Skeletal muscle tissue (tissue), 4 donors: ENCODE measurements around the gene CRACR2A. TPM values are rescaled to one million over a fixed set of nuclear protein-coding genes. Genes with fewer than 3 reads are reported as not detected.

Source experiments
- H3K27ac ChIP-seq: one replicate; pipeline ENCODE4 v1.7.0; 2013; ENCODE audit warnings: mild to moderate bottlenecking, low read depth, low read length, inconsistent platforms
- H3K27me3 ChIP-seq, 3 donors: one replicate each; pipeline ENCODE4 v1.7.0; 2013; ENCODE audit warnings: low read length in 3 of 3; ENCODE audit not compliant: control insufficient read depth in 3 of 3, insufficient read depth in 3 of 3
- H3K36me3 ChIP-seq, 3 donors: one replicate each; pipeline ENCODE4 v1.7.0; 2013; ENCODE audit warnings: low read length in 3 of 3; ENCODE audit not compliant: control insufficient read depth in 3 of 3, insufficient read depth in 3 of 3
- H3K4me1 ChIP-seq, 3 donors: one replicate each; pipeline ENCODE4 v1.7.0; 2013; ENCODE audit warnings: low read length in 3 of 3, mild to moderate bottlenecking in 3 of 3; ENCODE audit not compliant: control insufficient read depth in 3 of 3, insufficient read depth in 3 of 3
- H3K4me3 ChIP-seq, 3 donors: one replicate each; pipeline ENCODE4 v1.7.0; 2013; ENCODE audit warnings: low read length in 3 of 3
- H3K9ac ChIP-seq, 3 donors: one replicate each; pipeline ENCODE4 v1.7.0; 2013; ENCODE audit warnings: low read length in 3 of 3, mild to moderate bottlenecking in 3 of 3, moderate library complexity in 2 of 3, low read depth in 1 of 3
- H3K9me3 ChIP-seq, 3 donors: one replicate each; pipeline ENCODE4 v1.7.0; 2013; ENCODE audit warnings: low read length in 3 of 3; ENCODE audit not compliant: control insufficient read depth in 3 of 3
- total RNA-seq: library from RNA; depleted of rRNA; stranded (reverse); fragments of >200 nt; gene quantifications from one replicate; pipeline ENCODE4 v1.2.3, GENCODE V29; 2014
- donor health status: Osteomylitis.

Gene CRACR2A
- total RNA-seq, 1 donor from 2014 or later: 2.1 TPM

GRCh38 chr12:3671330-3672112 is 81.4 kb downstream of the CRACR2A start:
- H3K27ac ChIP-seq: no peak overlapping the region
- H3K36me3 ChIP-seq: no peaks in the 10 kb centered on the region
- H3K9ac ChIP-seq: no peak overlapping the region
- no peaks in the 10 kb centered on the region for H3K27me3 ChIP-seq
- no peaks in the 10 kb centered on the region for H3K4me1 ChIP-seq
- no peak overlapping the region for H3K4me3 ChIP-seq
- H3K9me3 ChIP-seq: no peaks in the 10 kb centered on the region

GRCh38 chr12:3670083-3670620 is 82.8 kb downstream of the CRACR2A start:
- Histone ChIP-seq H3K27me3 (no peaks in the 10 kb centered on the region), H3K9ac (no peak overlapping the region), H3K4me1 (no peaks in the 10 kb centered on the region), H3K4me3 (no peak overlapping the region), H3K27ac (no peak overlapping the region), H3K9me3 (no peaks in the 10 kb centered on the region), H3K36me3 (no peaks in the 10 kb centered on the region)

GRCh38 chr12:3669594-3669993 is 83.3 kb downstream of the CRACR2A start:
- Histone ChIP-seq H3K27me3 (no peaks in the 10 kb centered on the region), H3K4me3 (no peak overlapping the region), H3K9ac (no peak overlapping the region), H3K27ac (no peak overlapping the region), H3K9me3 (no peaks in the 10 kb centered on the region), H3K36me3 (no peaks in the 10 kb centered on the region), H3K4me1 (no peaks in the 10 kb centered on the region)

GRCh38 chr12:3668479-3669165 is 84.3 kb downstream of the CRACR2A start:
- H3K9ac ChIP-seq: no peak overlapping the region
- H3K27ac ChIP-seq: no peak overlapping the region
- H3K4me1 ChIP-seq: no peaks in the 10 kb centered on the region
- no peaks in the 10 kb centered on the region for H3K27me3 ChIP-seq
- H3K36me3 ChIP-seq: no peaks in the 10 kb centered on the region
- H3K9me3 ChIP-seq: no peaks in the 10 kb centered on the region
- no peak overlapping the region for H3K4me3 ChIP-seq

DNA sequence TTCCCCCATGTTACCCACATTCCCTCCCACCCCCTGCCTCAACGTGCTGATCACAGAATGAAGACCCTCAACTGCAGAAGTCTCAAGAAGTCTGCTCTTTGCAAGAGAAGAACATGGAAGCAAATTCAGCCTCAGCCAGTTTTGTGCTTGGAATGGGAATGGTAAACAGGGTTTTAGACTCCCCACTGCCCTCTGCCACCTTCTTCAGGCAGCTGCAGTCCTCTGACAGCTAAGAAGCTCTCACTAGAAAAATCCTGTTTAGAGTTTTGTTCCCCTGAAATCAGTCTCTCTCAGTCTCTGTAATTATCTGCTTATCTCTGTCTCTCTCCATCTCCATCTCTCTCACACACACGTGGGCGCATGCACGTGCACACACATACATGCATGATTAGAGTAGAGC is 85.4 kb downstream of the CRACR2A start:
- no peaks in the 10 kb centered on the region for H3K27me3 ChIP-seq
- no peaks in the 10 kb centered on the region for H3K9me3 ChIP-seq
- no peak overlapping the region for H3K4me3 ChIP-seq
- H3K27ac ChIP-seq: no peak overlapping the region
- no peaks in the 10 kb centered on the region for H3K4me1 ChIP-seq
- no peak overlapping the region for H3K9ac ChIP-seq
- H3K36me3 ChIP-seq: no peaks in the 10 kb centered on the region

- Histone ChIP-seq H3K9me3 (no peaks in the 10 kb centered on the region), H3K27ac (no peak overlapping the region), H3K9ac (no peak overlapping the region), H3K27me3 (no peaks in the 10 kb centered on the region), H3K4me1 (no peaks in the 10 kb centered on the region), H3K4me3 (no peak overlapping the region), H3K36me3 (no peaks in the 10 kb centered on the region)
Measured at GRCh38 chr12:3666441-3666840, 86.5 kb downstream of the CRACR2A start.

GRCh38 chr12:3662521-3662921 is 90.4 kb downstream of the CRACR2A start:
- H3K4me1 ChIP-seq: no peaks in the 10 kb centered on the region
- H3K27ac ChIP-seq: no peak overlapping the region
- no peaks in the 10 kb centered on the region for H3K36me3 ChIP-seq
- H3K4me3 ChIP-seq: no peak overlapping the region
- H3K27me3 ChIP-seq: no peaks in the 10 kb centered on the region
- H3K9ac ChIP-seq: no peak overlapping the region
- H3K9me3 ChIP-seq: no peaks in the 10 kb centered on the region

DNA sequence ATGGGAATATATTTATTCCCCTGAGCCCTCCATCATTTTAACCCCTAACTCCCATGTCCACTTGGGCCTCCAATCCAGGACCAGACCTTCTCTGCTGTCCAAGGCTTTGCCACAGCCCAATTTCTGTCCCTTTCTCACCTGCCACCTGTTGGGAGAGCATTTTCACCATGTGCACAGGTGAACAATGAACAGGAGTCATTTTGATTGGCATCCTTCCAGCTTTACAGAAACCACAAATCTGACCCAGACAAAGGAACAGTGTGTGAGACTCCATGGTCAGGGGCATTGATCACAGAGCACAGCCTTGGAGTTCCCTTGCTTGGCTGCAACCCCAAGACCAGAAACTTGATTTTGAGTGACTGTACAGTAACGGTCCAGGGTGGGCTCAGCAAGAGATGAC is 91.9 kb downstream of the CRACR2A start:
- Histone ChIP-seq H3K4me1 (no peaks in the 10 kb centered on the region), H3K27ac (no peak overlapping the region), H3K9me3 (no peaks in the 10 kb centered on the region), H3K36me3 (no peaks in the 10 kb centered on the region), H3K9ac (peak overlapping the region in 1 of 3 donors; percentile 1), H3K27me3 (no peaks in the 10 kb centered on the region), H3K4me3 (no peak overlapping the region)

- Histone ChIP-seq H3K9ac (no peak overlapping the region), H3K36me3 (peaks cover 0 to 3% (median 0%) of the 10 kb centered on the region in 3 donors), H3K4me3 (no peak overlapping the region), H3K9me3 (no peaks in the 10 kb centered on the region), H3K27ac (no peak overlapping the region), H3K27me3 (no peaks in the 10 kb centered on the region), H3K4me1 (peaks cover 0 to 6% (median 4%) of the 10 kb centered on the region in 3 donors)
Measured at GRCh38 chr12:3658327-3659163, 94.4 kb downstream of the CRACR2A start.
